GM12878 (cell line): ENCODE results near the gene CLIP2. TPM values are rescaled to one million over a fixed set of nuclear protein-coding genes. Genes with fewer than 3 reads are reported as not detected.

Experiments
- HDGF ChIP-seq: fragments of 450-650 bp; IDR thresholded peaks from 2 replicates; pipeline ENCODE4 v1.6.1; 2016; ENCODE audit warnings: antibody characterized with exemption
- LARP7 ChIP-seq: fragments of 450-650 bp; IDR thresholded peaks from 2 replicates; pipeline ENCODE4 v1.6.1; 2017; ENCODE audit warnings: mild to moderate bottlenecking
- NR2C1 ChIP-seq: fragments of 450-650 bp; IDR thresholded peaks from 2 replicates; pipeline ENCODE4 v1.6.1; 2017; ENCODE audit warnings: antibody characterized with exemption, mild to moderate bottlenecking, moderate library complexity
- PAX5 ChIP-seq: IDR thresholded peaks from 2 replicates; pipeline ENCODE4 v1.6.1; 2011; ENCODE audit warnings: low read depth, low read length, borderline replicate concordance
- RAD21 ChIP-seq: IDR thresholded peaks from 2 replicates; pipeline ENCODE4 v1.6.1; 2011; ENCODE audit warnings: mild to moderate bottlenecking, low read depth, low read length, moderate library complexity; ENCODE audit not compliant: insufficient read depth
- polyA plus RNA-seq, 11 experiments: library from polyadenylated mRNA; depleted of rRNA in 4 of 11; unstranded in 6 of 11; stranded (reverse) in 5 of 11; fragments of >200 nt; fragmentation: Nextera tagmentation in 4 of 11; fragmentation: Illumina TruSeq in 1 of 11; extraction: Ambion mirVana in 4 of 11; extraction: Trizol in 1 of 11; gene quantifications; 1 replicate in 1 of 11; 2 replicates in 10 of 11; pipeline versions ENCODE4 v1.2.1 to v1.2.3, GENCODE V29; 2011 to 2016; ENCODE audit warnings: inconsistent platforms in 2 of 11, missing spikeins in 2 of 11, low read depth in 1 of 11
- total RNA-seq, 4 experiments: library from RNA; depleted of rRNA in 3 of 4; stranded (reverse); fragments of >200 nt in 3 of 4; fragmentation: Illumina TruSeq in 1 of 4; extraction: Trizol in 1 of 4; gene quantifications; 2 replicates each; pipeline versions ENCODE4 v1.2.1 to v1.2.3, GENCODE V29; 2013 to 2021
- TF ChIP-seq, protein P1 (sequence below): fragments of 450-650 bp; formaldehyde crosslinking; IDR thresholded peaks from 2 replicates; pipeline ENCODE4 v1.4.0; 2020; ENCODE audit warnings: mild to moderate bottlenecking, moderate library complexity
- TF ChIP-seq, protein P2 (sequence below): fragments of 450-650 bp; formaldehyde crosslinking; IDR thresholded peaks from 2 replicates; pipeline ENCODE4 v1.4.0; 2022; ENCODE audit warnings: mild to moderate bottlenecking, moderate library complexity

CLIP2 gene
- total and polyA plus RNA-seq, 10 of the 15 experiments (the other 5 are each of a cell fraction or from before 2014, with no cell fraction given), result 0.26 to 56.3 (median 21.0) TPM

DNA sequence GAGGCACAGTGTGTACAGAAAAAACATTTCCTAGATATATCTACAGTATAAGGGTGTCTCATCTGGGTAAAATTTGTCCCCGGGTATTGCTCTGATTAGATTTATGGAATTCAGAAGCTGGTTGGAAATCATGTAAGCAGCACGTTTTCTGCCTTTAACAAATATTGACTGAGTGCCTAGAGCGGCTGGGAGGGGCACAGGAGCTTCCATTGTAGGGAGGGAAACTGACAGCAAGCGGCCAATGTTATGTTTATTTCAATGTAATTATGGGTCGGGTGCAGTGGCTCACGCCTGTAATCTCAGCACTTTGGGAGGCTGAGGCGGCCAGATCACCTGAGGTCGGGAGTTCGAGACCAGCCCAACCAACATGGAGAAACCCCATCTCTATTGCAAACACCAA lies 30.6 kb upstream of the CLIP2 start (continued):
- TF ChIP-seq HDGF (no peak), RAD21 (no peak), PAX5 (no peak), NR2C1 (no peak), LARP7 (no peak)
- TF ChIP-seq, protein P1, sequence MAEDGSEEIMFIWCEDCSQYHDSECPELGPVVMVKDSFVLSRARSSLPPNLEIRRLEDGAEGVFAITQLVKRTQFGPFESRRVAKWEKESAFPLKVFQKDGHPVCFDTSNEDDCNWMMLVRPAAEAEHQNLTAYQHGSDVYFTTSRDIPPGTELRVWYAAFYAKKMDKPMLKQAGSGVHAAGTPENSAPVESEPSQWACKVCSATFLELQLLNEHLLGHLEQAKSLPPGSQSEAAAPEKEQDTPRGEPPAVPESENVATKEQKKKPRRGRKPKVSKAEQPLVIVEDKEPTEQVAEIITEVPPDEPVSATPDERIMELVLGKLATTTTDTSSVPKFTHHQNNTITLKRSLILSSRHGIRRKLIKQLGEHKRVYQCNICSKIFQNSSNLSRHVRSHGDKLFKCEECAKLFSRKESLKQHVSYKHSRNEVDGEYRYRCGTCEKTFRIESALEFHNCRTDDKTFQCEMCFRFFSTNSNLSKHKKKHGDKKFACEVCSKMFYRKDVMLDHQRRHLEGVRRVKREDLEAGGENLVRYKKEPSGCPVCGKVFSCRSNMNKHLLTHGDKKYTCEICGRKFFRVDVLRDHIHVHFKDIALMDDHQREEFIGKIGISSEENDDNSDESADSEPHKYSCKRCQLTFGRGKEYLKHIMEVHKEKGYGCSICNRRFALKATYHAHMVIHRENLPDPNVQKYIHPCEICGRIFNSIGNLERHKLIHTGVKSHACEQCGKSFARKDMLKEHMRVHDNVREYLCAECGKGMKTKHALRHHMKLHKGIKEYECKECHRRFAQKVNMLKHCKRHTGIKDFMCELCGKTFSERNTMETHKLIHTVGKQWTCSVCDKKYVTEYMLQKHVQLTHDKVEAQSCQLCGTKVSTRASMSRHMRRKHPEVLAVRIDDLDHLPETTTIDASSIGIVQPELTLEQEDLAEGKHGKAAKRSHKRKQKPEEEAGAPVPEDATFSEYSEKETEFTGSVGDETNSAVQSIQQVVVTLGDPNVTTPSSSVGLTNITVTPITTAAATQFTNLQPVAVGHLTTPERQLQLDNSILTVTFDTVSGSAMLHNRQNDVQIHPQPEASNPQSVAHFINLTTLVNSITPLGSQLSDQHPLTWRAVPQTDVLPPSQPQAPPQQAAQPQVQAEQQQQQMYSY (CRISPR knock-in tag), result no peak
- TF ChIP-seq, protein P2, sequence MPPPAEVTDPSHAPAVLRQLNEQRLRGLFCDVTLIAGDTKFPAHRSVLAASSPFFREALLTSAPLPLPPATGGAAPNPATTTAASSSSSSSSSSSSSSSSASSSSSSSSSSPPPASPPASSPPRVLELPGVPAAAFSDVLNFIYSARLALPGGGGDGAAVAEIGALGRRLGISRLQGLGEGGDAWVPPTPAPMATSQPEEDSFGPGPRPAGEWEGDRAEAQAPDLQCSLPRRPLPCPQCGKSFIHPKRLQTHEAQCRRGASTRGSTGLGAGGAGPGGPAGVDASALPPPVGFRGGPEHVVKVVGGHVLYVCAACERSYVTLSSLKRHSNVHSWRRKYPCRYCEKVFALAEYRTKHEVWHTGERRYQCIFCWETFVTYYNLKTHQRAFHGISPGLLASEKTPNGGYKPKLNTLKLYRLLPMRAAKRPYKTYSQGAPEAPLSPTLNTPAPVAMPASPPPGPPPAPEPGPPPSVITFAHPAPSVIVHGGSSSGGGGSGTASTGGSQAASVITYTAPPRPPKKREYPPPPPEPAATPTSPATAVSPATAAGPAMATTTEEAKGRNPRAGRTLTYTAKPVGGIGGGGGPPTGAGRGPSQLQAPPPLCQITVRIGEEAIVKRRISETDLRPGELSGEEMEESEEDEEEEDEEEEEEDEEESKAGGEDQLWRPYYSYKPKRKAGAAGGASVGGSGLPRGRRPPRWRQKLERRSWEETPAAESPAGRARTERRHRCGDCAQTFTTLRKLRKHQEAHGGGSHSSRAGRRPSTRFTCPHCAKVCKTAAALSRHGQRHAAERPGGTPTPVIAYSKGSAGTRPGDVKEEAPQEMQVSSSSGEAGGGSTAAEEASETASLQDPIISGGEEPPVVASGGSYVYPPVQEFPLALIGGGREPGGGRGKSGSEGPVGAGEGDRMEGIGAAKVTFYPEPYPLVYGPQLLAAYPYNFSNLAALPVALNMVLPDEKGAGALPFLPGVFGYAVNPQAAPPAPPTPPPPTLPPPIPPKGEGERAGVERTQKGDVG (CRISPR knock-in tag), result no peak
